ENCODE results near the gene BCDIN3D.

The BCDIN3D gene

GRCh38 chr12:49825971-49826421 lies 16.9 kb downstream of the BCDIN3D start:
- TF ChIP-seq TAF1 (IDR thresholded peaks at IDR 0.05; ENCODE audit: borderline replicate concordance, insufficient read depth, low read length) (no peak), POLR2AphosphoS5 (IDR thresholded peaks at IDR 0.05; ENCODE audit: low read depth, low read length) (no peak), REST (IDR thresholded peaks at IDR 0.05; ENCODE audit: insufficient read depth in 1 of 2, low read depth in 2 of 2, low read length in 2 of 2) (no peak), SIN3A (IDR thresholded peaks at IDR 0.05; ENCODE audit: borderline replicate concordance, insufficient read depth, low read length) (no peak), FOXP2 (optimal IDR thresholded peaks at IDR 0.05; ENCODE audit: borderline replicate concordance, extremely low read depth, extremely low read length, insufficient read depth) (no peak)

GRCh38 chr12:49825360-49825970 lies 17.4 kb downstream of the BCDIN3D start:
- TF ChIP-seq TAF1 (IDR thresholded peaks at IDR 0.05; ENCODE audit: borderline replicate concordance, insufficient read depth, low read length) (no peak), SIN3A (IDR thresholded peaks at IDR 0.05; ENCODE audit: borderline replicate concordance, insufficient read depth, low read length) (no peak), FOXP2 (optimal IDR thresholded peaks at IDR 0.05; ENCODE audit: borderline replicate concordance, extremely low read depth, extremely low read length, insufficient read depth) (no peak), REST (IDR thresholded peaks at IDR 0.05; ENCODE audit: insufficient read depth in 1 of 2, low read depth in 2 of 2, low read length in 2 of 2) (no peak), POLR2AphosphoS5 (IDR thresholded peaks at IDR 0.05; ENCODE audit: low read depth, low read length) (no peak)

GRCh38 chr12:49824895-49825294 lies 18.0 kb downstream of the BCDIN3D start:
- TF ChIP-seq POLR2AphosphoS5 (IDR thresholded peaks at IDR 0.05; ENCODE audit: low read depth, low read length), result no peak
- TF ChIP-seq TAF1 (IDR thresholded peaks at IDR 0.05; ENCODE audit: borderline replicate concordance, insufficient read depth, low read length), result no peak
- TF ChIP-seq REST (IDR thresholded peaks at IDR 0.05; ENCODE audit: insufficient read depth in 1 of 2, low read depth in 2 of 2, low read length in 2 of 2), result no peak
- no peak for TF ChIP-seq SIN3A (IDR thresholded peaks at IDR 0.05; ENCODE audit: borderline replicate concordance, insufficient read depth, low read length)
- TF ChIP-seq FOXP2 (optimal IDR thresholded peaks at IDR 0.05; ENCODE audit: borderline replicate concordance, extremely low read depth, extremely low read length, insufficient read depth), result no peak

- TF ChIP-seq REST (IDR thresholded peaks at IDR 0.05; ENCODE audit: insufficient read depth in 1 of 2, low read depth in 2 of 2, low read length in 2 of 2), result no peak
- TF ChIP-seq SIN3A (IDR thresholded peaks at IDR 0.05; ENCODE audit: borderline replicate concordance, insufficient read depth, low read length), result no peak
- no peak for TF ChIP-seq TAF1 (IDR thresholded peaks at IDR 0.05; ENCODE audit: borderline replicate concordance, insufficient read depth, low read length)
- no peak for TF ChIP-seq FOXP2 (optimal IDR thresholded peaks at IDR 0.05; ENCODE audit: borderline replicate concordance, extremely low read depth, extremely low read length, insufficient read depth)
- TF ChIP-seq POLR2AphosphoS5 (IDR thresholded peaks at IDR 0.05; ENCODE audit: low read depth, low read length), result no peak
Measured at GRCh38 chr12:49824416-49824815, 18.5 kb downstream of the BCDIN3D start.
